Cortex of kidney (tissue), 1 donor: ENCODE measurements around the gene PLIN4.
"Not testable (repeated sequence)": the region's sequence is repeated elsewhere in the genome, so short reads cannot be mapped to it uniquely, and the experiment has no call there.

ENCODE experiments used
- DNase-seq: peaks from one replicate; lab custom pipeline; 2025; lab: John Stamatoyannopoulos, UW

Gene PLIN4, protein sequence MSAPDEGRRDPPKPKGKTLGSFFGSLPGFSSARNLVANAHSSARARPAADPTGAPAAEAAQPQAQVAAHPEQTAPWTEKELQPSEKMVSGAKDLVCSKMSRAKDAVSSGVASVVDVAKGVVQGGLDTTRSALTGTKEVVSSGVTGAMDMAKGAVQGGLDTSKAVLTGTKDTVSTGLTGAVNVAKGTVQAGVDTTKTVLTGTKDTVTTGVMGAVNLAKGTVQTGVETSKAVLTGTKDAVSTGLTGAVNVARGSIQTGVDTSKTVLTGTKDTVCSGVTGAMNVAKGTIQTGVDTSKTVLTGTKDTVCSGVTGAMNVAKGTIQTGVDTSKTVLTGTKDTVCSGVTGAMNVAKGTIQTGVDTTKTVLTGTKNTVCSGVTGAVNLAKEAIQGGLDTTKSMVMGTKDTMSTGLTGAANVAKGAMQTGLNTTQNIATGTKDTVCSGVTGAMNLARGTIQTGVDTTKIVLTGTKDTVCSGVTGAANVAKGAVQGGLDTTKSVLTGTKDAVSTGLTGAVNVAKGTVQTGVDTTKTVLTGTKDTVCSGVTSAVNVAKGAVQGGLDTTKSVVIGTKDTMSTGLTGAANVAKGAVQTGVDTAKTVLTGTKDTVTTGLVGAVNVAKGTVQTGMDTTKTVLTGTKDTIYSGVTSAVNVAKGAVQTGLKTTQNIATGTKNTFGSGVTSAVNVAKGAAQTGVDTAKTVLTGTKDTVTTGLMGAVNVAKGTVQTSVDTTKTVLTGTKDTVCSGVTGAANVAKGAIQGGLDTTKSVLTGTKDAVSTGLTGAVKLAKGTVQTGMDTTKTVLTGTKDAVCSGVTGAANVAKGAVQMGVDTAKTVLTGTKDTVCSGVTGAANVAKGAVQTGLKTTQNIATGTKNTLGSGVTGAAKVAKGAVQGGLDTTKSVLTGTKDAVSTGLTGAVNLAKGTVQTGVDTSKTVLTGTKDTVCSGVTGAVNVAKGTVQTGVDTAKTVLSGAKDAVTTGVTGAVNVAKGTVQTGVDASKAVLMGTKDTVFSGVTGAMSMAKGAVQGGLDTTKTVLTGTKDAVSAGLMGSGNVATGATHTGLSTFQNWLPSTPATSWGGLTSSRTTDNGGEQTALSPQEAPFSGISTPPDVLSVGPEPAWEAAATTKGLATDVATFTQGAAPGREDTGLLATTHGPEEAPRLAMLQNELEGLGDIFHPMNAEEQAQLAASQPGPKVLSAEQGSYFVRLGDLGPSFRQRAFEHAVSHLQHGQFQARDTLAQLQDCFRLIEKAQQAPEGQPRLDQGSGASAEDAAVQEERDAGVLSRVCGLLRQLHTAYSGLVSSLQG (N-terminal part only)

DNA sequence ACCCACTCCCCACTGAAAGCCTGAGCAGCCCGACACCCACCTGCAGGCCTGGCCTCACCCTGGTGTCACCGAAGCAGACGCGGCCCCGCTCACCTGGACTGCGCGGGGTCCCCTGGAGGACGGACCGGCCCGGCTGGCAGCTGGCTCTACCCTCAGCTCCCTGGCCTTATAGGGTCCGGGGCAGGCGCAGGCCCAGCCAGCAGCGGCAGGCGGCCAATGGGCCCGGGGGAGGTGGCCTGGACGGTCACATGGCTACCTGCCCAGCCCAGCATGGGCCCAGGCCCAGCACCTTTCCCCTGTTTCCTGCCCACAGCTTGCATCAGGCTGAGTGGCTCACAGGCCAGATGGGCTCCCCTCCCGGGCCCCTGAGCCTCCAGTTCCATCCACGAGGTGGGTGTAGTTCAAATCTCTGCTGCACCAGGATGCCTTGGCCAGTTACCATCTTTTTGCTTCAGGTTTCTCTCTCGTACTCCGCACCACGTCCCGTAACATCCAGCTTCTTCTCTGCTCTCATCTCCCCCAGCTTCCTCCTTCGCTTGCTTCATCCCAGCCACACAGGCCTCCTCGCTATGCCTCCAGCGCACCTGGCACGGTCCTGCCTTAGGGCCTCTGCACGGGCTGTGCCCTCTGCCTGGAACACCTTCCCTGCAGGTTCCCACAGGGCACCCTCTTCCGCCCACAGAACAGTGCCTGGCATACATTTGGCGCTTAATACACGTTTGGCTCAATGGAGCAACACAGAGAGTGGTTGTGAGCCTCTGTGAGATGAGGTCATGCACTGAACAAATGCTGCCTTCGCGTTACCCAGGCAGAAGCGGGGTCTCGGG lies at the start of gene PLIN4:
Gene PLIN4, minus strand, starts transcription at position 142 of the 827 bp plus-strand sequence. CDS start 214 bp downstream, outside the sequence.
- DNase-seq, result no peak

DNA sequence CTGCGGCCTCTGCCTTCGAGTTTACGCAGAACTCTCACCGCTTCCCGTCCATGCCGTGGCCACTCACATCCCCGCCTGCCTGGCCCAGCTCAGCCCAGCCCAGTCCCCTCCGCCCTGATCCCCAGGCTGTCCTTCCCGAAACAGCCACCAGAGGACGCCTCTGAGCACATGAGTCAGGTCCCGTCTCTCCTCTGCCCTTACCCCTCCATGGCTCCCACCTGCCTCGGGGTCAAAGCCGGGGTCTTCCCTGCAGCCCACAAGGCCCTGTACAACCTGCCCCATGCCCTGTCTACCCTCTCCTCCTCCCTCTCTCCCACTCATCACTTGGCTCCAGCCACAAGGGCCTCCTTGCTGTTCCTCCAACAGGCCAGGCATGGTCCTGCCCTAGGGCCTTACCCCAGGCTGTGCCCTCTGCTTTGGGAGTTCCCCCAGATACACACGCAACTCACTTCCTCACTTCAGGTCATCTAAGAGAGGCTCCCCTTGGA lies 49.3 kb upstream of the PLIN4 start:
- DNase-seq, result no peak

DNA sequence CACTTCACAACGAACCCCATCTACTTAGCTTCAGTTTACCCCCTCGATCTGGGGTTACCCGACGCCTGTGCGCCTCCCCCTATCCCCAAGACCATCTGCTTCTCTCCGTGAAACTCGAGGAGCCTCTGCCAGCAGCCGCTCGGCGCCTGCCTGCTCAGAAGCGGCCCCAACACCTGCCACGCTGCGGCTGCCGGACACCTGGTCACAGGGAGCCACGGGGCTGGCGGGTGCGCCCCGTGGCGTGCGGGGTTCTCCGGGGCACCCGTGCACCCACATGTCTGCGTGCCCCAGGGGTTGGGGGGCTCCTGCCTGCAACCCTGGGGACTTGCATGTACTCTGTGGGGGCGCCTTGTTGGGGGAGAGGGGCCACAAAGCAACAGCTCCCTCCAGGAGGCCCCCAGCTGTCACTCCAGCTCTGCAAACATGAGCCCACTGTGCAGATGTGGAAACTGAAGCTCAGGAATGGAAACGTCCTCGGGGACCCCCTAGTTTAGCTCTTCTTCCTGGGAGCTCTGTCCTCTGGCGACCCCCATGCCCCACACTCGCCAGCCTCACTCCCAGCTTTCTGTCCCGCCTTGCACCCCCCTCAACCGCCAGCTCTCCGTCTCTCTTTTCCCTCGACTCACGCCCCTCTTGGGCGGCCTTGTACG lies 48.2 kb upstream of the PLIN4 start:
- DNase-seq, result no peak

DNA sequence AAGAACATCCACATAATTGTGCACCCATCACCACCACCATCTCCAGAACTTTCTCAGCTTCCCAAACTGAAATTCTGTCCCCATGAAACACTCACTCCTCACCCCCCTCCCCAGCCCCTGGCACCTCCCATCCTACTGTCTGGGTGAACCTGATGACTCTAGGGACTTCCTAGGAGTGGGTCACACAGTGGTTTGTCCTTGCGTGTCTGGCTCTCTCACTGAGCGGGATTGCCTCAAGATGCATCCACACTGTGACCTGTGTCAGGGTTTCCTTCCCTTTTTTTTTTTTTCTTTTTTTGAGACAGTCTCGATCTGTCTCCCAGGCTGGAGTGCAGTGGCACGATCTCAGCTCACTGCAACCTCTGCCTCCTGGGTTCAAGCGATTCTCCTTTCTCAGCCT lies 45.3 kb upstream of the PLIN4 start:
- DNase-seq, result not testable (repeated sequence)

DNA sequence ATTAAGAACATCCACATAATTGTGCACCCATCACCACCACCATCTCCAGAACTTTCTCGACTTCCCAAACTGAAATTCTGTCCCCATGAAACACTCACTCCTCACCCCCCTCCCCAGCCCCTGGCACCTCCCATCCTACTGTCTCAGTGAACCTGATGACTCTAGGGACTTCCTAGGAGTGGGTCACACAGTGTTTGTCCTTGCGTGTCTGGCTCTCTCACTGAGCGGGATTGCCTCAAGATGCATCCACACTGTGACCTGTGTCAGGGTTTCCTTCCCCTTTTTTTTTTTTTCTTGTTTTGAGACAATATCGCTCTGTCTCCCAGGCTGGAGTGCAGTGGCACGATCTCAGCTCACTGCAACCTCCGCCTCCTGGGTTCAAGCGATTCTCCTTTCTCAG lies 43.8 kb upstream of the PLIN4 start:
- not testable (repeated sequence) for DNase-seq

DNA sequence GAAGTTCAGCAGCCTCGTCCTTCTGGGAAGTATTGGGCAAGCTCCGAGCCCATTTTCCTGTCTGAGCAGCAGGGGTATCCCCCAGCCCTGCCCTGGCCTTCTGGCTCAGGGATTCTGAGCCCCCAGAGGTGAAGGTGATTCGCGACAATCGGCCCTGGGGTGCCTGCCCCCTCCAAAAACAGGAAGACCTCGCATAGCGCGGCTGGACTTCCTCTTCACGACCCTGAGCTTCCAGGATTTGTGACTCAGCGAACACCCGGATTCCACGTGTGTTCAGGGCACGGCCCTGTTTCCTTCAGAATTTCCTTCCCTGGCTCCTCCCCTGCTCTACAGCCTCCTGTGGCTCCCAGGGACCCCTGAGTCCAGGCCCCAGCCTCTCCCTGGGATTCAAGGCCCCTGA lies 41.3 kb upstream of the PLIN4 start, which contains the start of gene SEMA6B:
Gene SEMA6B, minus strand, starts transcription at position 116 of the 400 bp plus-strand sequence. CDS start 1,227 bp downstream, outside the sequence.
- DNase-seq, result no peak

DNA sequence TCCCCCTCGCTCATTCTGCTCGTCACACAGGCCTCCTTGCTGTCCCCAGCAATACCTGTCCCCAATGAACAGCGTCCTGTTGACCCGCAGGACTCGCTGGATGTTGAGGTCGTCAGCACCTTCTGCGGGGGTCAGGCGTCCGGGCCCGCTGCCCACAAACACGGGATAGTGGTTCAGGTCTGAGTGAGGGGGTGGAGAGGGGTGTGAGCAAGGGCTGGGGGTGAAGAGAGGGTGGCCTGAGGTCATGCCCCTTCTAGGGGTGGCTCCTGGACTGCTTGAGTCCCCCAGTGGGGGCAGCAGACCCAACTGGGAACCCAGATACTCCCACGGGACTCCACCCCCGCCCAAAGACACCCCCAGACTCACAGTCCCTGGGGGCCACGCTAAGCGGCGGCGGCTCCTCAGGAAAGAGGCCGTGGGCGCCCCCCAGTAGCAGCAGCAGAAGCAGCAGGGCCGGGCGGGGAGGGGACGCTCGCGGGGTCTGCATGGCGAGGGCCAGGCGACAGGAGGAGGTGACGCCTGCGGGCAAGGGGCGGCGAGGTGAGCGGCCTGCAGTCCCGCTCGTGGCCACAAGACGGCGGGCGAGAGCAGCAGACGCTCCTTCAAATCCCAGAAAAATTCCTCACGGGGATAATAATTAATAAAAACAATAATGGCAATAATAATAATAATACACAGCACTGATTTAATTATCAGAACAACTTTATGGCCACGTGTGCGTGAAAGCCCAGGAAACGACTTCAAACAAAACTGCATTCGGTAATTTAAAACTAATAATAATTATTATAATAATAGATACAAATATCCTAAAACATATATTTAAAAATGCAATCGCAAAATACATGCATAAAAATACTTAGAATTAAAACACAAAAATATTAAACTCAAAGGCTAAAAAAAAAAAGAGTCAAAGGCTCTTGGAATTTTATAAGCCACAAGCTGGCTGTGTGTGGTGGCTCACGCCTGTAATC lies 40.0 kb upstream of the PLIN4 start:
- no peak for DNase-seq

DNA sequence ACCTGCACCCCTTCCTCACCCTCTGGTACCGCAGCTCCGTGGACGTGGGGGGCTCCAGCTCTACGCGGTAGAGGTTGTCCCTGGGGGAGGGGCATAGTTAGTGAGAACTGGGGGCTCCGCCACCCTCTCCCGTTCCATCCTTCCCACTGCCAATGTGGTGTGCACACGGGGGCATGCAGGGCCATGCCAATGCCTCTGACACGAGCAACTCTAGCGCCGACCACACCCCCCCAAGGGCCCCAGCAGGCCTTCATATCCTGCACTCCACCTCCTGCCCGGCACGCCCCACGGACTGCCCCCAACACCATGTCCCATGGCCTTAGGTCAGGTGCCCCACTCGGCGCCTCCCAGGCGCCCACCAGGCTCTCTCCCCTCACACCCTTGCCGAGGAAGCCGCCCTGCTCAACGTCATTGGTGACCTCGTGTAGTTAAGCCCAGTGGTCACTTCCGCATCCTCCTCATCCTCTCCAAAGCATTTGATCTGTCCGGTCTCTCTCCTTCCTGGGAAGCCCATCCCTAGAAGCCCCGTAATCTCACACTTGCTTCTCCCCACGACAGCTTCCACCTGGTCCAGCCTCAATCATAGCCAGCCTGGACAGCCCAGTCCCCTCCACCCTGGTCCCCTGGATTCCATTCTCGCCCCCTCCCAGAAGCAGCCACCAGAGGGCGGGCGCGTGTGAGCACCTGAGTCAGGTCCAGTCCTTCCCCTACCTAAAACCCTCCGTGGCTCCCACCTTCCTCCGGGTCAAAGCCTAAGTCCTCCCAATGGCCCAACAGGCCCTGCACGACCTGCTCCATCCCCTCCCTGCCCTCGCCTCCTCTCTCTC lies 39.1 kb upstream of the PLIN4 start:
- DNase-seq, result no peak

DNA sequence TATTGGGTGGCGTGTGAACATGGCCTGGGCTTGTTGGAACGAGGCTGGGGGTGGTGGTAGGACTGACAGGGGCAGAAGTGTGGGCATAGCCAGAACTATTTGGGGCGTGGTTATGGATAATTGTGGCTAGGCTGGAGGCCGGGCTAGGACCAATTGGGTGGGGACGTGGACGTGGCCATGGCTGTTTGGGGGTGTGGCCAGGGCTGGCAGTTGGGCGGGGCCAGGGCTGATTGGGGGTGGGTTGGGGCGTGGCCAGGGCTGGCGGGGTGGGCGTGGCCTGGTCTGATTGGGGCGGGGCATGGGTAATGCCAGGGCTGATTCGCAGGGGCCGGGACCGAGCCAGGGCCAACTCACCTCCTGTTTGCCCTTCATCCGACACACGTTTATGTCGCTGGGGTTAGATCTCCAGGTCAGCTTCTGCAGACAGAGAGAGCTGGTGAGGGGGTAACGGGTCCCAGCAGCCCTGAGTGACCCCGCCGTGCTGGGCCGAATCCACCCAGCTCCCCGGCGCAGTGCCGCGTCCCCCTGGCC lies 38.4 kb upstream of the PLIN4 start:
- no peak for DNase-seq

DNA sequence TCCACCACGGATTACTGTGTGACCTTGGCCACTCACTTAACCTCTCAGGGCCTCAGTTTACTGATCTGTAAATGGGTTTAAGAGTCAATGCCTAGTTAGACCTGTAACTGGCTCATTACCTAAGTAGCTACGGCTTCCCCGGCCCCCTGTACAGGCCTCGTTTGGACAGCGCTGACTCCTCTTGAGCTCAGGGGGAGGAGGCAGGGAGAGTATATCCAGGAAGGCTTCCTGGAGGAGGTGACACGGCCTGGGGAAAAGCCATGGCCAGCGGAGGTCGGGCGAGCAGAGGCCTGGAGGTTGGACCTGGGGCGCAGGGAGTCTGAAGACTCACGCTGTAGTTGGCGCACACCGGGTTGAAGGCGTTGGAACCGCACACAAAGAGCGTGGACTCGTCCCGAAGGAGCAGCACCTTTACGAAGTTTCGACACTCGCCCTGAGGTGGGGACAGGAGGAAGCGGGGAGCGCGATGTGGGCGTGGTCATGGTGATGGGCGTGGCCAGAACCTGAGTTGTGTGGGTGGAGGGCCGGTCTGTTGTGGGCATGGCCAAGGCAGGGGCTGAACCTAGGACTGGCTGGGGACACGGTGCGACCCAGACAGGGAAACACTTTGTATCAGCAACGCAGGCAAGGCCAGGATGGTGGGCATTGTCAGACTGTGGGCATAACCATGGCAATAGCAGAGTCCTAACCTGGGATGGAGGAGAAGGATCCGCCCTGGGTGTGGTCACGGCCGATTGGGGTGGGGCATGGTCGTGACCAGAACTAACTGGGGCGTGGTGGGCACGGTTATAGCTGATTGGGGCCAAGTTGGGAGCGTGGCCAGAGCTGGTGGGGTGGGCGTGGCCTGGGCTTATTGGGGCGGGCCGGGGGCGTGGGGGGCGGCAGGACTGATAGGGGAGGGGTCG lies 37.6 kb upstream of the PLIN4 start:
- no peak for DNase-seq

DNA sequence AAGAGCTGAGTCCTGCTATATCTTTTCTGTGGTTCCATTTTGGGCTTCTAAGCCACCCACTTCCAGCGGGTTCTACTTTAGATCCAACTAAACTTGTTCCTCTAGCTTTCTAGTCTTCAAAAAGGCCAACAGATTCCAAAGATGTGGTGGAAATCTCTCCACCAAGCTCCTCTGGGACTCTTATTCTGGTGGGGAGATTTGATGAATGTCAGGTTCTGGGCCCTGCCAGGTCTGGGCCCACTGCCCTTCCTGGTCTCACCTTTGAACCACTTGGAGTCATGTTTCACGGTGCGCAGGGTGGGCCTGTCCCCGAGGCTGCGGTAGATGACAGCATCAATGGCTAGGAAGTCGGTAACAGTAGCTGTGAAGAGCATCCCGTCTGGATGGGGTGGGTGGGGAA lies 36.4 kb upstream of the PLIN4 start:
- DNase-seq, result no peak

DNA sequence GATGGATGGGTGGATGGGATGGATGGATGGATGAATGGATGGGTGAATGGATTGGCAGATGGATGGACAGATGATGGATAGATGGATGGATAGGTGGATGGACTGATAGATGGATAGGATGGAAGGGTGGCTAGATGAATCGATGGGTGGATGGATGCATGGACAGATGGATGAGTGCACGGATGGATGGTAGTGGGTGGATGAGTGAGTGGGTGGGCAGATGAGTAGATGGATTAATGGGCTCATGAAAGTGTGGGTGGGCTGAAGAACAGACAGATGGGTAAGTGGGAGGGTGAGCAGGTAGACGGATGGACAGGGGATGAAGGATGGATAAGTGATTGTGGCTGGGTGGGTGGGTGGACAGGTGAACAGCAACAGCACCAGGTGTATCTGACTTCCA lies 35.5 kb upstream of the PLIN4 start:
- no peak for DNase-seq

DNA sequence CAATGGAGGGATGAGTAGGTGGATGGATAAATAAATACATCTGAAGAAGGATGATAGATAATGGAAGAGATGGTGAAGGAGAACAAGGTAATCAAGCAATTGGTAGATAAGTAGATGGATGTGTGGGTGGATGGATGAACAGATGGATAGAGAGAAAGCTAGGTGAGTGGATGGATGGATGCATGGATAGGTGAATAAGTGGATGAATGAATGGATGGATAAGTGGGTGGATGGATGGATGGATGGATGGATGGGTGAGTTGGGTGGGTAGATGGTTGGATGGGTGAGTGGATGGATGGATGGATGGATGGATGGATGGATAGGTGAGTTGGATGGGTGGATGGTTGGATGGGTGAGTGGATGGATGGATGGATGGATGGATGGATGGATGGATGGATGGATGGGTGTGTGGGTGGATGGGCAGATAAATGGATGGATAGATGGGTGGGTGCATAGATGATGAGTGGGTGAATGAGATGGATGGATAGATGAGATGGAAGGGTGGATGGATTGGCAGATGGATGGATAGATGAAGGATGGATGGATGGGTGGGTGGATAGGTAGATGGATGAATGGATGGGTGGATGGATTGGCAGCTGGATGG lies 34.9 kb upstream of the PLIN4 start:
- no peak for DNase-seq

DNA sequence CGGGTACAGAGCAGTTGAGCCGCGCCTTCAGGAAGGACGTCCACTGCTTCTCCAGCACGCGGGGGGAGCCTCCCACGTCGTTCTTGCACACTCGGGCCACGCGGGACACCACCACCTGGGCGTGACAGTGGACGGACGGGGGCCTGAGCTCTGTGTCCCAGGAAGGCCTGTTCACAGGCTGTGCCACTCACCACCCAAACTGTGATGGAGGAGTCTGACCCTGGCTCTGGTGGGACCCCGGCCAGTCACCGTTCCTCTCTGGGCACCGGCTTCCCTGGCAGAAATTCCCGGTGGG lies 34.2 kb upstream of the PLIN4 start:
- no peak for DNase-seq

DNA sequence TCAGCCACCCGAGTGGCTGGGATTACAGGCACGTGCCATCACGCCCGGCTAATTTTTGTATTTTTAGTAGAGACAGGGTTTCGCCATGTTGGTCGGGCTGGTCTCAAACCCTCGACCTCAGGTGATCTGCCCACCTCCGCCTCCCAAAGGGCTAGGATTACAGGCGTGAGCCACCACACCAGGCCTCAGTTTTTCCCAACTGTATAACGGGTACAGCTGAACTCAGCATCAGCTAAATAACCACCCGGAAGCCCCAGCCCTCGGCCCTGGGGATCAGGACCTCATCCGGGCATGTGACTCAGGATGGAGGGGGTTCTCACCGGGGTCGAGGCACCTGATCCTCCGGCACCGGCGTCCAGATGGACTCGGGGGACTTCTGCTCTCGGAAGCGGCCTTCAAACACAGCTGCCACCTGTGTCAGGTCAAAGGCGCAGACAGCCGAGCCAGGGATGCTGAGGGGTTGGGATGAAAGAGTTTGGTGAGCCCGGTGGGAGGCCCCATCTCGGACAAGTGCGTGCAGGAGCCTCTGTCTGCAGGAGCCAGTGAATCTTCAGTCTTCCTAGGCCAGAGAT lies 32.3 kb upstream of the PLIN4 start:
- DNase-seq, result no peak

DNA sequence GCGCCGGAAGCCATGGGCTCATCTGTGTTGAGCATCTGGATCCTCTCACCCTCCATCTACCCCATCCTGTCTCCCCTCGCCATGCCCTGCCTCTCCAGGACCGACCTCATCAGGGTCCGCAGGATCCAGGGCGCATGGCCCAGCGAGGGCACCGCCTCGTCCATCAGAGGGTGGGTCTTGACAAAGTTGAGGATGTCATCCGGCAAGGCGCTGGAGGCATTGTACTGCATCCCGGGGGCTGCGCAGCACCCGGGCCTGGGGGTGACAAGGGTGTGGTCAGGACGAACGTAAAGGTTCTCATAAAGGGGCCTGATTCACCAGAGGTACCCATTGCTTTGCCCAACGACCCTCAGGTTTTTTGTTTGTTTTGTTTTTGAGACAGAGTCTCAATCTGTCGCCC lies 31.7 kb upstream of the PLIN4 start:
- DNase-seq, result no peak

DNA sequence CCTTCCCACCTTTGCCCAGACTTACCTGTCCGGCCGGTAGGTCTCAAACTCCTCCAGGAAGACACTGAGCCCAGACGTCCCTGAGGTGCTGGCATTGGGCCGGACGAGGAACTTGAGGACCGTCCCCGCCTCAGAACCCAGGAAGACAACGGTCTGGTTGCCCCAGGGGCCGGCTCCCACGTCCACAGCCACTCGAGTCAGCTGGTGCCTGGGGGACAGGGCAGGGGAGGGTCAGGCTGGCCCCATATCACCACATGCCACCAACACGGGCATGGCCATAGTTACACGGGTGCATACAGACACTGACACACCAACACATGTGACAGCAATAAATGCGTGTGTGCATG lies 29.9 kb upstream of the PLIN4 start:
- DNase-seq, result no peak
